H1 (cell line): ENCODE measurements around the gene POLDIP3. TPM values are rescaled to one million over a fixed set of nuclear protein-coding genes. Genes with fewer than 3 reads are reported as not detected.

Source experiments
- CTCF ChIA-PET: fragments of 300-600 bp; sonication (Branson Sonifier 250); formaldehyde crosslinking; loops from one replicate; lab custom pipeline; 2021; ENCODE audit not compliant: partially characterized antibody; lab: Charles Lee
- POLR2A ChIA-PET: fragments of 300-600 bp; sonication (Branson Sonifier 250); formaldehyde crosslinking; loops from one replicate; lab custom pipeline; 2021; ENCODE audit warnings: inconsistent platforms; ENCODE audit not compliant: partially characterized antibody; lab: Charles Lee
- DNase-seq, 2 experiments: peaks; one replicate each; pipeline versions ENCODE4 v3.0.0 to v3.0.0-alpha.2; 2010 to 2022; ENCODE audit warnings: low spot score in 2 of 2, low read depth in 1 of 2, mixed read lengths in 1 of 2
- FAIRE-seq: peaks from 2 replicates; lab custom pipeline; 2011; peaks lifted over from hg19 to GRCh38; lab: Jason Lieb, UNC
- H2AFZ ChIP-seq: 2 replicates; pipeline ENCODE4 v1.8.1; 2012; ENCODE audit warnings: low read length, inconsistent platforms
- H2AK5ac ChIP-seq: 2 replicates; pipeline ENCODE4 v1.6.1; 2013; ENCODE audit warnings: low read depth, low read length
- H2BK120ac ChIP-seq: replicated peaks from 2 replicates; pipeline ENCODE3; 2013; ENCODE audit warnings: low read depth, low read length, inconsistent platforms
- H2BK12ac ChIP-seq: 2 replicates; pipeline ENCODE4 v1.6.1; 2013; ENCODE audit warnings: low read depth, low read length
- H2BK15ac ChIP-seq: 2 replicates; pipeline ENCODE4 v1.6.1; 2013; ENCODE audit warnings: low read length
- H2BK20ac ChIP-seq: 2 replicates; pipeline ENCODE4 v1.6.1; 2013; ENCODE audit warnings: low read length
- H2BK5ac ChIP-seq: 2 replicates; pipeline ENCODE4 v1.6.1; 2013; ENCODE audit warnings: low read depth, low read length
- H3K14ac ChIP-seq: 2 replicates; pipeline ENCODE4 v1.6.1; 2013; ENCODE audit warnings: inconsistent platforms; ENCODE audit not compliant: insufficient read length
- H3K18ac ChIP-seq: 2 replicates; pipeline ENCODE4 v1.6.1; 2013; ENCODE audit warnings: low read length; ENCODE audit errors: extremely low read depth
- H3K23ac ChIP-seq: 2 replicates; pipeline ENCODE4 v1.6.1; 2013; ENCODE audit warnings: inconsistent platforms; ENCODE audit not compliant: insufficient read length
- H3K23me2 ChIP-seq: 2 replicates; pipeline ENCODE4 v1.6.1; 2013; ENCODE audit warnings: low read depth, low read length
- H3K27ac ChIP-seq: 2 replicates; pipeline ENCODE4 v1.6.1; 2011; ENCODE audit warnings: low read depth, low read length, inconsistent platforms
- H3K27me3 ChIP-seq, 4 experiments: replicated peaks in 1 of 4; 1 replicate in 1 of 4; 2 replicates in 3 of 4; pipeline versions ENCODE4 v1.6.1 to v1.8.1; 2011 to 2013; ENCODE audit warnings: low read length in 3 of 4, mild to moderate bottlenecking in 3 of 4, inconsistent platforms in 2 of 4, mixed read lengths in 2 of 4, moderate library complexity in 1 of 4; ENCODE audit not compliant: control insufficient read depth in 3 of 4, insufficient read depth in 3 of 4; ENCODE audit errors: extremely low read depth in 1 of 4
- H3K36me3 ChIP-seq, 4 experiments: 2 replicates each; pipeline versions ENCODE4 v1.6.1 to v1.8.1; 2011 to 2013; ENCODE audit warnings: mild to moderate bottlenecking in 4 of 4, low read length in 3 of 4, moderate library complexity in 2 of 4, control low read depth in 1 of 4, inconsistent platforms in 1 of 4; ENCODE audit not compliant: insufficient read depth in 4 of 4, control insufficient read depth in 2 of 4
- H3K4ac ChIP-seq: replicated peaks from 2 replicates; pipeline ENCODE3; 2013; ENCODE audit warnings: low read length, low read depth, mixed read lengths, inconsistent platforms; ENCODE audit not compliant: insufficient read length
- H3K4me1 ChIP-seq, 4 experiments: replicated peaks in 1 of 4; 1 replicate in 1 of 4; 2 replicates in 3 of 4; pipeline versions ENCODE4 v1.6.1 to v1.8.1; 2011 to 2013; ENCODE audit warnings: low read length in 3 of 4, inconsistent platforms in 2 of 4, mixed read lengths in 1 of 4; ENCODE audit not compliant: insufficient read depth in 4 of 4, control insufficient read depth in 3 of 4
- H3K4me2 ChIP-seq, 2 experiments: 2 replicates each; pipeline versions ENCODE4 v1.6.1 to v1.8.1; 2011 to 2013; ENCODE audit warnings: low read depth in 2 of 2, low read length in 2 of 2, control low read depth in 1 of 2, inconsistent platforms in 1 of 2, mild to moderate bottlenecking in 1 of 2; ENCODE audit not compliant: insufficient read depth in 1 of 2
- H3K4me3 ChIP-seq, 4 experiments: fragments of 200-600, 300-600 bp in 1 of 4; sonication (generic), shearing (Covaris generic), sonication (Bioruptor Twin) in 1 of 4; 2 replicates each; pipeline versions ENCODE4 v1.5.1 to v1.8.1; 2011 to 2016; ENCODE audit warnings: low read length in 4 of 4, low read depth in 3 of 4, control low read depth in 2 of 4, inconsistent platforms in 2 of 4, mild to moderate bottlenecking in 2 of 4, mixed read lengths in 1 of 4, moderate library complexity in 1 of 4; ENCODE audit not compliant: insufficient read depth in 2 of 4; ENCODE audit errors: extremely low read depth in 1 of 4
- H3K56ac ChIP-seq: replicated peaks from 2 replicates; pipeline ENCODE3; 2013; ENCODE audit warnings: low read depth, mild to moderate bottlenecking, mixed read lengths, low read length, inconsistent platforms; ENCODE audit not compliant: insufficient read length
- H3K79me1 ChIP-seq: 2 replicates; pipeline ENCODE4 v1.6.1; 2013; ENCODE audit warnings: low read depth, low read length, control low read depth
- H3K79me2 ChIP-seq, 2 experiments: 2 replicates each; pipeline versions ENCODE4 v1.6.1 to v1.8.1; 2012 to 2013; ENCODE audit warnings: low read length in 2 of 2, mild to moderate bottlenecking in 2 of 2, inconsistent platforms in 1 of 2; ENCODE audit not compliant: insufficient read depth in 2 of 2, control insufficient read depth in 1 of 2
- H3K9ac ChIP-seq, 4 experiments: replicated peaks in 1 of 4; 1 replicate in 1 of 4; 2 replicates in 3 of 4; pipeline versions ENCODE4 v1.6.1 to v1.8.1; 2011 to 2013; ENCODE audit warnings: low read depth in 3 of 4, low read length in 3 of 4, control low read depth in 2 of 4, mild to moderate bottlenecking in 2 of 4, moderate library complexity in 2 of 4, inconsistent platforms in 1 of 4; ENCODE audit errors: extremely low read depth in 1 of 4
- H3K9me3 ChIP-seq, 2 experiments: 2 replicates each; pipeline versions ENCODE4 v1.6.1 to v1.8.1; 2012 to 2013; ENCODE audit warnings: mild to moderate bottlenecking in 2 of 2, moderate library complexity in 2 of 2, control low read depth in 1 of 2, inconsistent platforms in 1 of 2, low read depth in 1 of 2, low read length in 1 of 2, mixed read lengths in 1 of 2; ENCODE audit not compliant: insufficient read depth in 2 of 2
- H4K20me1 ChIP-seq, 2 experiments: replicated peaks in 1 of 2; 2 replicates each; pipeline versions ENCODE3 to v1.8.1; 2011 to 2013; ENCODE audit warnings: inconsistent platforms in 2 of 2, low read length in 2 of 2, mild to moderate bottlenecking in 1 of 2; ENCODE audit not compliant: insufficient read depth in 2 of 2, control insufficient read depth in 1 of 2
- H4K5ac ChIP-seq: 2 replicates; pipeline ENCODE4 v1.6.1; 2013; ENCODE audit warnings: low read length, low read depth, mixed read lengths, inconsistent platforms; ENCODE audit not compliant: insufficient read length
- H4K8ac ChIP-seq: 2 replicates; pipeline ENCODE4 v1.8.0; 2013; ENCODE audit warnings: mild to moderate bottlenecking, moderate library complexity, low read length, inconsistent platforms; ENCODE audit not compliant: insufficient read depth; ENCODE audit errors: extremely low read depth
- H4K91ac ChIP-seq: replicated peaks from 2 replicates; pipeline ENCODE3; 2013; ENCODE audit warnings: low read length, mixed read lengths, inconsistent platforms; ENCODE audit not compliant: insufficient read length
- NANOG ChIP-seq: IDR thresholded peaks from 2 replicates; pipeline ENCODE4 v1.6.1; 2011; ENCODE audit warnings: low read length, low read depth, mild to moderate bottlenecking, inconsistent platforms; ENCODE audit not compliant: insufficient read depth, poor library complexity, severe bottlenecking
- NRF1 ChIP-seq: IDR thresholded peaks from 2 replicates; pipeline ENCODE4 v1.6.1; 2011; ENCODE audit warnings: mild to moderate bottlenecking, low read depth, low read length, improper control_type of control experiment
- POLR2A ChIP-seq, 2 experiments: IDR thresholded peaks; 1 replicate in 1 of 2; 2 replicates in 1 of 2; pipeline ENCODE4 v1.6.1; 2011; ENCODE audit warnings: low read depth in 2 of 2, low read length in 2 of 2, mild to moderate bottlenecking in 2 of 2; ENCODE audit errors: control extremely low read depth in 1 of 2
- TAF1 ChIP-seq: IDR thresholded peaks from 2 replicates; pipeline ENCODE4 v1.6.1; 2011; ENCODE audit warnings: mild to moderate bottlenecking, low read depth, low read length
- TCF12 ChIP-seq: IDR thresholded peaks from 2 replicates; pipeline ENCODE4 v1.6.1; 2011; ENCODE audit warnings: low read depth, mild to moderate bottlenecking, low read length
- YY1 ChIP-seq: IDR thresholded peaks from 2 replicates; pipeline ENCODE4 v1.6.1; 2011; ENCODE audit warnings: low read depth, mild to moderate bottlenecking, low read length
- WGBS, 2 experiments: shearing (Covaris generic) in 1 of 2; methylation state at CpG; one replicate each; pipeline versions ENCODE4 v1.1.6 to v1.1.7; 2013 to 2015; ENCODE audit warnings: low lambda C conversion rate in 2 of 2, mixed read lengths in 2 of 2, inconsistent platforms in 1 of 2, low coverage in 1 of 2, missing lambda C conversion rate in 1 of 2; ENCODE audit not compliant: insufficient replicate concordance in 2 of 2, insufficient coverage in 1 of 2, insufficient read length in 1 of 2; ENCODE audit errors: extremely low coverage in 1 of 2, missing lambda C conversion rate in 1 of 2; 5-methylcytosine and 5-hydroxymethylcytosine counted together
- long read RNA-seq, 2 experiments: library from RNA in 1 of 2; library from capped mRNA in 1 of 2; stranded (forward); transcript quantifications; one replicate each; pipeline ENCODE4 v2.0.0, GENCODE V29; 2021; ENCODE audit warnings: inconsistent platforms in 1 of 2
- polyA minus RNA-seq, 3 experiments: library from RNA; depleted of rRNA, polyadenylated mRNA; stranded (reverse); fragments of >200 nt; gene quantifications; 1 replicate in 2 of 3; 2 replicates in 1 of 3; pipeline ENCODE4 v1.2.3, GENCODE V29; 2011
- polyA plus RNA-seq, 7 experiments: library from polyadenylated mRNA; depleted of rRNA in 3 of 7; stranded (reverse) in 5 of 7; unstranded in 2 of 7; fragments of >200 nt in 5 of 7; fragments of 200-250 nt in 2 of 7; gene quantifications; 1 replicate in 5 of 7; 2 replicates in 1 of 7; 4 replicates in 1 of 7; pipeline versions ENCODE4 v1.2.1 to v1.2.3, GENCODE V29; 2011 to 2013; ENCODE audit warnings: missing spikeins in 2 of 7, mixed read lengths in 2 of 7
- total RNA-seq: library from RNA; stranded (reverse); fragmentation: NEBNext Ultra II Directional; extraction: Animal tissue kit (Norgen Biotek cat#: 25700); gene quantifications from 2 replicates; pipeline ENCODE4 v1.2.1, GENCODE V29; 2021

The POLDIP3 gene, protein sequence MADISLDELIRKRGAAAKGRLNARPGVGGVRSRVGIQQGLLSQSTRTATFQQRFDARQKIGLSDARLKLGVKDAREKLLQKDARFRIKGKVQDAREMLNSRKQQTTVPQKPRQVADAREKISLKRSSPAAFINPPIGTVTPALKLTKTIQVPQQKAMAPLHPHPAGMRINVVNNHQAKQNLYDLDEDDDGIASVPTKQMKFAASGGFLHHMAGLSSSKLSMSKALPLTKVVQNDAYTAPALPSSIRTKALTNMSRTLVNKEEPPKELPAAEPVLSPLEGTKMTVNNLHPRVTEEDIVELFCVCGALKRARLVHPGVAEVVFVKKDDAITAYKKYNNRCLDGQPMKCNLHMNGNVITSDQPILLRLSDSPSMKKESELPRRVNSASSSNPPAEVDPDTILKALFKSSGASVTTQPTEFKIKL
- 77.3 and 84.6 TPM in 2 replicates for total RNA-seq
- 43.5 and 44.7 TPM in 2 replicates for polyA plus RNA-seq (2011; rRNA removed)
- 52.1 TPM for polyA plus RNA-seq (2011; cell fraction: cytosol; rRNA removed)
- polyA plus RNA-seq (2011; cell fraction: nucleus; rRNA removed) = 77.2 TPM
- polyA plus RNA-seq (2012, experiment 1 of 2) = 69.9 to 94.7 TPM (median 73.5 TPM) in 4 replicates
- polyA plus RNA-seq (2012, experiment 2 of 2) = 78.6 TPM
- 38.1 TPM for polyA plus RNA-seq (2013, experiment 1 of 2)
- polyA plus RNA-seq (2013, experiment 2 of 2) = 36.7 TPM
- polyA minus RNA-seq (2011; rRNA and poly(A)+ RNA removed) = 67.2 and 70.1 TPM in 2 replicates
- polyA minus RNA-seq (2011; cell fraction: cytosol; rRNA and poly(A)+ RNA removed) = 40.0 TPM
- polyA minus RNA-seq (2011; cell fraction: nucleus; rRNA and poly(A)+ RNA removed) = 36.9 TPM
- long read RNA-seq, experiment 1, transcript POLDIP3-201 (9 exons, 3,441 nt) = major isoform, 8 of 68 reads
- long read RNA-seq, experiment 1, partial matches to known transcripts = 14 of 68 reads
- long read RNA-seq, experiment 1, other reads (novel, unspliced or antisense) = 44 of 68 reads
- long read RNA-seq, experiment 2, transcript POLDIP3-203 (8 exons, 3,323 nt) = minor isoform, 5 of 29 reads
- long read RNA-seq, experiment 2, transcript POLDIP3-201 (9 exons, 3,441 nt) = major isoform, 12 of 29 reads
- long read RNA-seq, experiment 2, partial matches to known transcripts = 3 of 29 reads
- long read RNA-seq, experiment 2, other reads (novel, unspliced or antisense) = 9 of 29 reads

DNA sequence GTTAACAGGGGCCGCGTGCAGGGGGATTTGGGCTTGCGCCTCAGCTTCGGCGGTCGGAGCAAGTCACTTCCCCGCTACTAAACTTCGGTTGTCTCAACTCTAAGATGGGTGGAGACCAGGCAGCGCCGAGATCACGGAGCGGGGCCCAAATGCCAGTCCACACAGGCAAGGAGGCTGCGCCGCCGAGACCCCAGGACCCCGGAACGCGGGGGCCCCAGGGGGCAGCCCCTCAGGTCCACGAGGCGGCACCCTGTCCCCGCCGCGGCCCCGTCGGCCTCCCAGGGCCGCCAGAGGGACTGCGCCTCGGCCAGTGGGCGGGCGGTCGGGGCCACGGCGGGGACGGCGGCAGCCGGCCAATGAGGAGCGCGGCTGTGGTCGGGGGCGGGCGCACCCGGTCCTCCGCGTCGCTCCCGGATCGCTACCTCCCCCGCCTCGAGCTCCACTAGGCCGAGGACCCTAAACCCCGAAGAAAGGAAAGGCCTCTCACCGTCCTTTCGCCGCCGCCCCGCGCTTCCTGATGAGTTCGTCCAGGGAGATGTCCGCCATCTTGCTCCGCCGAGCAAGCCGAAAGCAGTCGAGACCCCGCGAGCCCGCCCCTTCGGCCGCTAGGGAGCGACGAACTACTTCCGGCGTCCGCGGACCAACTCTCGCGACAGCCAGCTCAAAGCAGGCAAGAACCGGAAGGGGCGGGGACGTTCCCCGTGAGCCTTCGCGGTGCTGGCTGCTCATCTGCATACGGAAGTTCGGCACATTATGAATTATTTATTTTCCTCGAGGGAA, at the start of gene POLDIP3:
Gene POLDIP3 (minus strand): TSS at position 572 of the 780 bp plus-strand sequence. CDS start 26 bp downstream, at position 546.
- peak within 1 kb of the TSS; percentile 94 for H2BK12ac ChIP-seq
- ChIA-PET CTCF (interaction anchor here (0.8 to 1.3 kb wide), 5 partner anchors 35 to 186 kb away, joined by 3 to 4 read pairs (median 3); no protein-coding TSS in a partner anchor), POLR2A (interaction anchor here (0.5 to 13.9 kb wide), 91 partner anchors 11 to 1286 kb away, joined by 3 to 399 read pairs (median 4); partner anchors contain the start of genes A4GALT, ARFGAP3, ATP5MGL and CYB5R3)
- H3K4me1 ChIP-seq = peaks cover 5 to 10% (median 9%) of the 10 kb centered on the region in 4 experiments
- H3K36me3 ChIP-seq = peaks cover 0 to 4% (median under 1%) of the 10 kb centered on the region in 4 experiments; a peak in 4 of 8 replicates
- peak within 1 kb of the TSS; percentile 98 for H4K5ac ChIP-seq
- H3K27me3 ChIP-seq = no peaks in the 10 kb centered on the region
- peaks cover 7 to 10% of the 10 kb centered on the region in 2 experiments for H4K20me1 ChIP-seq
- no peak within 1 kb of the TSS for H3K23ac ChIP-seq
- H2AK5ac ChIP-seq = peak within 1 kb of the TSS; percentile 67; the same call in 1 of the 2 replicates
- H4K8ac ChIP-seq = peak within 1 kb of the TSS; percentile 100
- H2BK5ac ChIP-seq = peak within 1 kb of the TSS; percentile 100
- 3% methylated on average over 62 of the region's 85 CpGs; no CpG with 5 or more reads in 1 of the 2 experiments for WGBS, 2 experiments
- peak within 1 kb of the TSS; percentile 97 for H3K56ac ChIP-seq
- H2BK15ac ChIP-seq = no peak within 1 kb of the TSS
- peak within 1 kb of the TSS; percentile 97 for H3K4ac ChIP-seq
- H2AFZ ChIP-seq = no peak within 1 kb of the TSS; the same call in 1 of the 2 replicates
- H3K79me2 ChIP-seq = peaks cover 32 to 48% of the 10 kb centered on the region in 2 experiments
- DNase-seq (peak; percentile 98), FAIRE-seq (no peak)
- H3K18ac ChIP-seq = peak within 1 kb of the TSS; percentile 97
- H3K14ac ChIP-seq = peak within 1 kb of the TSS; percentile 35
- peak within 1 kb of the TSS; percentile 98 for H3K27ac ChIP-seq
- H2BK20ac ChIP-seq = no peak within 1 kb of the TSS
- no peaks in the 10 kb centered on the region for H3K9me3 ChIP-seq
- peak within 1 kb of the TSS; percentile 97 for H2BK120ac ChIP-seq
- H3K9ac ChIP-seq = peak within 1 kb of the TSS; percentile 93 to 98 (median 95)
- peaks cover 11% of the 10 kb centered on the region for H3K79me1 ChIP-seq
- H4K91ac ChIP-seq = peak within 1 kb of the TSS; percentile 95
- H3K23me2 ChIP-seq = peaks cover 6% of the 10 kb centered on the region; the same call in 1 of the 2 replicates
- H3K4me2 ChIP-seq = peak within 1 kb of the TSS; percentile 91 to 94
- H3K4me3 ChIP-seq = peak within 1 kb of the TSS; percentile 62 to 98 (median 94)
- TF ChIP-seq NRF1 = no peak
- TF ChIP-seq POLR2A (IDR thresholded peaks at IDR 0.05; ENCODE audit: control extremely low read depth in 1 of 2, low read depth in 2 of 2, low read length in 2 of 2) = no peak; a peak in 1 of 3 replicates
- peak; percentile 97 for TF ChIP-seq YY1
- TF ChIP-seq TCF12 = no peak
- TF ChIP-seq TAF1 = peak; percentile 93
- TF ChIP-seq NANOG = peak; percentile 21
